ENCODE data around the gene ORM2.

DNA sequence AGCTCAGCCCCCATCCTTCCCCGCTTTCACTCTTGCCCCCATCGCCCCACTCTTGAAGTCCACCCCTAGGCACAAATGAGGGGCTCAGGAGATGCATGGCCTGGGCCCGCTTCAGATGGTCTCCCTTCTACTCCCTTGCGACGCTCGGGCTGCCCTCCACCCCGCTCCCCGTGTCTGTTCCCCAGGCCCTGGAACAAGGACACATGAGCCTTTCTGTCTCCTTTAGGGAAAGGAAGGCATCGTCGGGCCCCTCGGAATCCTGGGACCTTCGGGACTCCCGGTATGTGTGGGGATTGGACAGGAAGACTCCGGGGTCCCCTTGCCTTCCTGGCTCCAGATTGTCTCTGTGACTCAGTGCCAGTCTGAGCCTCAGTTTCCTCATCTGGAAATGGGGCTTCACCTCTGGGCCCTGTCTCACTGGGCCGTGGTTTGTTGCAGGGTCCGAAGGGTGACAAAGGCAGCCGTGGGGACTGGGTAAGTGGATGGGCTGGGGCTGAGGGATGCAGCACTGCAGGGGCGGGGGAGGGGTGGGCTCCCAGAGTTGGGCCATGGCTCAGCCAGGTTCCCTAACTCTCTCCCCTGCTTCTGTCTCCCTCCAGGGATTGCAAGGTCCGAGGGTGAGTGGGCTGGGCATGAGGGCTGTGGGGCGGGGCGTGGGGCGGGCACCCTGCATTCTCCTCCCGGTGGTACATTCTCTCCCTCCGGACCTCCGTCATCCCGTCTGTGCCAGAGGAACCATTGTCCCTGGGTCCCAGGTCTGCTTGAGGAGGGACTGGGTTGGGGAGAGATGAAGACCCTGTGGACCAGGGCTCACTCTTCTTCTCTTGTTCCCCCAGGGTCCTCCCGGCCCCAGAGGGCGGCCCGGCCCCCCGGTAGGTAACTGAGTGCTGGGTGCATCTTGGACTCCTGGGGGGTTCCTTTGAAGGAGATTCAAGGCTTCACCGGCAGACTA lies 28.5 kb upstream of the ORM2 start:
- TF ChIP-seq, protein P1, sequence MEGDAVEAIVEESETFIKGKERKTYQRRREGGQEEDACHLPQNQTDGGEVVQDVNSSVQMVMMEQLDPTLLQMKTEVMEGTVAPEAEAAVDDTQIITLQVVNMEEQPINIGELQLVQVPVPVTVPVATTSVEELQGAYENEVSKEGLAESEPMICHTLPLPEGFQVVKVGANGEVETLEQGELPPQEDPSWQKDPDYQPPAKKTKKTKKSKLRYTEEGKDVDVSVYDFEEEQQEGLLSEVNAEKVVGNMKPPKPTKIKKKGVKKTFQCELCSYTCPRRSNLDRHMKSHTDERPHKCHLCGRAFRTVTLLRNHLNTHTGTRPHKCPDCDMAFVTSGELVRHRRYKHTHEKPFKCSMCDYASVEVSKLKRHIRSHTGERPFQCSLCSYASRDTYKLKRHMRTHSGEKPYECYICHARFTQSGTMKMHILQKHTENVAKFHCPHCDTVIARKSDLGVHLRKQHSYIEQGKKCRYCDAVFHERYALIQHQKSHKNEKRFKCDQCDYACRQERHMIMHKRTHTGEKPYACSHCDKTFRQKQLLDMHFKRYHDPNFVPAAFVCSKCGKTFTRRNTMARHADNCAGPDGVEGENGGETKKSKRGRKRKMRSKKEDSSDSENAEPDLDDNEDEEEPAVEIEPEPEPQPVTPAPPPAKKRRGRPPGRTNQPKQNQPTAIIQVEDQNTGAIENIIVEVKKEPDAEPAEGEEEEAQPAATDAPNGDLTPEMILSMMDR (IDR thresholded peaks at IDR 0.05; ENCODE audit: low read length): no peak
- no peak for TF ChIP-seq EZH2 (optimal IDR thresholded peaks at IDR 0.05; ENCODE audit: low read depth, low read length)
- TF ChIP-seq EZH2phosphoT487 (IDR thresholded peaks at IDR 0.05; ENCODE audit: low read length): no peak
